NT2/D1 (cell line): ENCODE results near the gene DPH6.

Experiments used
- SUZ12 ChIP-seq: IDR thresholded peaks from 2 replicates; pipeline ENCODE4 v1.6.1; 2011; ENCODE audit not compliant: insufficient read length, insufficient read depth; ENCODE audit errors: extremely low read depth
- ZNF274 ChIP-seq: IDR thresholded peaks from 2 replicates; pipeline ENCODE4 v1.6.1; 2011; ENCODE audit warnings: mild to moderate bottlenecking, low read depth, low read length

- TF ChIP-seq ZNF274 = no peak
- no peak for TF ChIP-seq SUZ12
These were observed 164.6 kb downstream of the DPH6 start for GRCh38 chr15:35381328-35381727.
